ENCODE results near the gene LMBRD1.
"Not testable (repeated sequence)": the region's sequence is repeated elsewhere in the genome, so short reads cannot be mapped to it uniquely, and the experiment has no call there.

The LMBRD1 gene

GRCh38 chr6:69790629-69791028 lies 6.2 kb downstream of the LMBRD1 start:
- Histone ChIP-seq H3K9ac (no peak overlapping the region), H3K4me1 (ENCODE audit: low read depth, poor library complexity, severe bottlenecking) (peaks cover 22% of the 10 kb centered on the region), H3K27me3 (ENCODE audit: insufficient read depth, low read depth) (no peaks in the 10 kb centered on the region), H3K36me3 (ENCODE audit: insufficient read depth) (no peaks in the 10 kb centered on the region), H4K20me1 (ENCODE audit: insufficient read depth) (no peaks in the 10 kb centered on the region), H2AFZ (ENCODE audit: low read depth) (no peak overlapping the region), H3K4me2 (no peak overlapping the region), H3K79me2 (ENCODE audit: insufficient read depth, low read depth) (peaks cover 4% of the 10 kb centered on the region; the same call in 1 of the 2 replicates), H3K27ac (no peak overlapping the region), H3K4me3 (IDR thresholded peaks at IDR 0.05; ENCODE audit: insufficient read depth, low read depth, low read length) (no peak overlapping the region)
- TF ChIP-seq CTCF (conservative IDR thresholded peaks at IDR 0.05; ENCODE audit: low read depth, low read length): no peak

DNA sequence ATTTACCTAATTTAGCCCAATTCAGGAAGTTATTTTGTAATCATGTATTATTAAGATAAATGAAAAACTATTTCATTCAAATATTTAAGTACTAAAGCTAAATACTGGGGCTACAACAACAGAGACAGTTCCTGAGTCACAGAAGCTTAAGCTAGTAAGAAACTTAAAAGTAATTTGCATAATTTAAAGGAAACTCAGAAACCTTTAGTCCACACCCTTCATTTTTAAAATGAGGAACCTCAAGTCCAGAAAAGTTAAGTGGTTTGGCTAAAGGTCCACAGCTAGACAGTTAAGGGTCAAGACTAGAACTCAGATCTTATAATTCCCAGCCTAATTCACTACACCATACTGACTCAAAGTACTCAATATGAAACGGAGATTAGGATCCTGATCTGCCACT lies 7.2 kb downstream of the LMBRD1 start:
- Histone ChIP-seq H3K27ac (no peak overlapping the region), H3K4me3 (IDR thresholded peaks at IDR 0.05; ENCODE audit: insufficient read depth, low read depth, low read length) (no peak overlapping the region), H3K27me3 (ENCODE audit: insufficient read depth, low read depth) (no peaks in the 10 kb centered on the region), H3K4me2 (no peak overlapping the region), H3K36me3 (ENCODE audit: insufficient read depth) (no peaks in the 10 kb centered on the region), H4K20me1 (ENCODE audit: insufficient read depth) (no peaks in the 10 kb centered on the region), H2AFZ (ENCODE audit: low read depth) (no peak overlapping the region), H3K4me1 (ENCODE audit: low read depth, poor library complexity, severe bottlenecking) (peaks cover 23% of the 10 kb centered on the region), H3K9ac (no peak overlapping the region), H3K79me2 (ENCODE audit: insufficient read depth, low read depth) (no peaks in the 10 kb centered on the region)
- TF ChIP-seq CTCF (conservative IDR thresholded peaks at IDR 0.05; ENCODE audit: low read depth, low read length): no peak

DNA sequence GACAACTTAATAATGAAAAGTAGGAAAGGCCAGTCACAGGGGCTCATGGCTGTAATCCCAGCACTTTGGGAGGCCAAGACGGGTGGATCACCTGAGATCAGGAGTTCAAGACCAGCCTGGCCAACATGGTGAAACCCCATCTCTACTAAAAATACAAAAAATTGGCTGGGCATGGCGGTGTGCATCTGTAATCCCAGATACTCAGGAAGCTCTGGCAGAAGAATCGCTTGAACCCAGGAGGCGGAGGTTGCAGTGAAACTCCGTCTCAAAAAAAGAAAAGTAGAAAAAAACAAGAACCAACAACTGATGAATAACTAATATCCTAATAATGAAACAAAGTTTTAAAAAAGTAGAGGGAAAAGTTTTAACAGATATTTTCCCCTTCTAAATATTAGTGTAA lies 9.4 kb downstream of the LMBRD1 start:
- H4K20me1 ChIP-seq (ENCODE audit: insufficient read depth); H2AFZ ChIP-seq (ENCODE audit: low read depth): not testable (repeated sequence)

GRCh38 chr6:69785697-69786096 lies 11.1 kb downstream of the LMBRD1 start:
- H3K4me2 ChIP-seq: no peak overlapping the region
- H3K27ac ChIP-seq: no peak overlapping the region
- no peaks in the 10 kb centered on the region for H3K79me2 ChIP-seq (ENCODE audit: insufficient read depth, low read depth)
- H3K4me3 ChIP-seq (IDR thresholded peaks at IDR 0.05; ENCODE audit: insufficient read depth, low read depth, low read length): no peak overlapping the region
- H3K9ac ChIP-seq: no peak overlapping the region
- peaks cover 14% of the 10 kb centered on the region for H3K4me1 ChIP-seq (ENCODE audit: low read depth, poor library complexity, severe bottlenecking)
- no peak for TF ChIP-seq CTCF (conservative IDR thresholded peaks at IDR 0.05; ENCODE audit: low read depth, low read length)
- H2AFZ ChIP-seq (ENCODE audit: low read depth): no peak overlapping the region
- H3K27me3 ChIP-seq (ENCODE audit: insufficient read depth, low read depth): no peaks in the 10 kb centered on the region
- no peaks in the 10 kb centered on the region for H4K20me1 ChIP-seq (ENCODE audit: insufficient read depth)
- no peaks in the 10 kb centered on the region for H3K36me3 ChIP-seq (ENCODE audit: insufficient read depth)

More for the DNA sequence above, 9.4 kb downstream of the LMBRD1 start:
- H3K9ac ChIP-seq; H3K4me2 ChIP-seq; H3K79me2 ChIP-seq (ENCODE audit: insufficient read depth, low read depth); H3K27ac ChIP-seq; H3K27me3 ChIP-seq (ENCODE audit: insufficient read depth, low read depth); H3K36me3 ChIP-seq (ENCODE audit: insufficient read depth); H3K4me3 ChIP-seq (IDR thresholded peaks at IDR 0.05; ENCODE audit: insufficient read depth, low read depth, low read length): not testable (repeated sequence)
- H3K4me1 ChIP-seq (ENCODE audit: low read depth, poor library complexity, severe bottlenecking): peaks cover 26% of the 10 kb centered on the region

DNA sequence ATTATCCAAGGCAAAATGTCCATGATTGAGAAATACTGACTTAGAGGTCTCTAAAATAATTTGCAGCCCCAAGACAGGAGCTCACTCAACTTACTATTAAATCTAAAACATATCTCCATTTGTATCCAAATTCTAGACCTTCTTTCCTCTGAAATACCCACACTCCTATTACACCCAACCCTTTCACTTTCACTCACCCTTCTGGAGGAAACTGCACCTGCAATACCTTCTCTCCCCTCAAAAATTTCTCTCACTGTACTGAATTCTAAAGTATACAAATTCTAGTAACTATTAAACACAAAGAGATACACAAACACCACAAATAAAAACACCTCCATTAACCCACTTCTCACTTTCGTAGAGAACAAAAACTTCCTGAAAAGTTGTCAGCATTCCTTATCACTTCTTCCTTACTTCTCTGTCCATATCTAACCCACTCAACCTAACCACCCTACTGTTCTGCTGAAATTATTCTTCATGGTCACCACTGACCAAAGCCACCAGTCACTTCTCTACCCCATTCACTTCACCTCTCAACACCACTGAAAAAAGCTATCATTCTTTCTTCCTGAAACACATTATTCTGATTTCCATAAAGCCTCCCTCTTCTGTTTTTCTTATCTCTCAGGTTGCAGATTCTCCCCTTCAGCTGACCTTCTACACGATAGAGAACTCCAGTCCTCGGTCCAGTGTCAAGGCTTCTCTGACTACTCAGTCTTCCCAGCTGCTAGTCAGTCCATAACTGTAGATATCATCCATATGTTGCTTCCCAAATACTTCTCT lies 12.0 kb downstream of the LMBRD1 start:
- H2AFZ ChIP-seq (ENCODE audit: low read depth): no peak overlapping the region
- no peak for TF ChIP-seq CTCF (conservative IDR thresholded peaks at IDR 0.05; ENCODE audit: low read depth, low read length)
- H3K27ac ChIP-seq: no peak overlapping the region
- no peak overlapping the region for H3K9ac ChIP-seq
- H3K4me1 ChIP-seq (ENCODE audit: low read depth, poor library complexity, severe bottlenecking): peaks cover 10% of the 10 kb centered on the region
- H3K79me2 ChIP-seq (ENCODE audit: insufficient read depth, low read depth): no peaks in the 10 kb centered on the region
- no peaks in the 10 kb centered on the region for H3K36me3 ChIP-seq (ENCODE audit: insufficient read depth)
- no peaks in the 10 kb centered on the region for H4K20me1 ChIP-seq (ENCODE audit: insufficient read depth)
- H3K4me3 ChIP-seq (IDR thresholded peaks at IDR 0.05; ENCODE audit: insufficient read depth, low read depth, low read length): no peak overlapping the region
- H3K27me3 ChIP-seq (ENCODE audit: insufficient read depth, low read depth): no peaks in the 10 kb centered on the region
- no peak overlapping the region for H3K4me2 ChIP-seq
